GM18498 (cell line): ENCODE results near the gene R3HDM2.
"Not testable (repeated sequence)": the region's sequence is repeated elsewhere in the genome, so short reads cannot be mapped to it uniquely, and the experiment has no call there.

Source experiments
- ATAC-seq: cut with Tn5 transposase; IDR thresholded peaks from one replicate; pipeline ENCODE4 v1.9.1; 2021; ENCODE audit warnings: mild to moderate bottlenecking, moderate library complexity; ENCODE audit not compliant: unreplicated experiment

The R3HDM2 gene

DNA sequence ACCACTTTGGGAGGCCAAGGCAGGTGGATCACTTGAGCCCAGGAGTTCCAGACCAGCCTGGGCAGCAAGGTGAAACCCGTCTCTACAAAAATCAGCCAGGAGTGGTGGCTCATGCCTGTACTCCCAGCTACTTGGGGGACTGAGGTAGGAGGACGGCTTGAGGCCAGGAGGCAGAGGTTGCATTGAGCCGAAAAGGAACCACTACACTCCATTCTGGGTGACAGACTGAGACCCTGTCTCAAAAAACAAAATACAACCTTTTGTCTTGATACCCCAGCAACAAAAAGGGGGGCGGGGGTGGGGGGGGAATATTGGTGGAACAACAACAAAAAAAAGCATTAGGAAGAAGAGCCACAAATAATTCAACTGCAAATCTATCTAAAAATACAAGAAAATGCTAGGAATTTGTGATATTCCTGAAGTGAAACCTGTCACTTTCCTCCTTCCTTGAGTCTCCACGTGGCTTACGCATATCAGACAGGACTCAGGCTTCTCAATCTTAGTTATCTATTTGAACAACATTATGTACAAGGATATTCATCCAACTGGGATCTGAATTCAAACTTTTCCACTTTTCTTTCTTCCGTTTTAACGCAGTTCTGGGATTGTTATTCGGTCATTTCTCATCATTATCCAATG lies 1.3 kb downstream of the R3HDM2 start:
- ATAC-seq, result no peak

GRCh38 chr12:57428965-57429364 lies 1.9 kb downstream of the R3HDM2 start:
- no peak for ATAC-seq

GRCh38 chr12:57426948-57427347 lies 3.9 kb downstream of the R3HDM2 start:
- not testable (repeated sequence) for ATAC-seq

DNA sequence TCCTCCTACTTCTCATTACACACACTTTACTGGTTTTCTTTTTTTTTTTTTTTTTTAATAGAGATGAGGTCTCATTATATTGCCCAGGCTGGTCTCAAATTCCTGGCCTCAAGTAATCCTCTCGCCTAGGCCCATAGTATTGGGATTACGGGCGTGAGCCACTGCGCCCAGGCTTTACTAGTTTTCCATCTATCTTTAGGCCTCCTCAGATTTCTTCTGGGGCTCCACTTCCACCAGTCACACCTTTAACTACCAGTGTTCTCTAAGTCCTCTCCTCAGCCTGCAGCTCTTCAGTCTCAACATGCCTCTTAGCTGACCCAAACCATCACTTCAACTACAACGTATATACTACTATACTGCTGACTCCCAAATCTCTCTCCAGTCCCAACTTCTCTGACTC lies 10.4 kb downstream of the R3HDM2 start:
- ATAC-seq, result no peak

DNA sequence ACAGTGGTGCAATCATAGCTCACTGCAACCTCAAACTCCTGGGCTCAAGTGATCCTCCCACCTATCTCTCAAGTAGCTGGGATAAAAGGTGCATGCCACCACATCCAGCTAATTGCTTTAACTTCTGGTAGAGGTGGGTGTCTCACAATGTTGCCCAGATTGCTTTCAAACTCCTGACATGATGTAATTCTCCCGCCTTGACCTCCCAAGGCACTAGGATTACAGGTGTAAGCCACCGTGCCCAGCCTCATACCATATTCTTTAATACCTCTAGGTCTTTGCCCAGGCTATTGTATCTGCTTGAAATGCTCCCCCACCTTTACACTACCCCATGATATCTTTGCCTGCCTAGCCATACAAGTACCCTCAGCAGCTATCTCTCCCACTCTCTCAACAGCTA lies 11.3 kb downstream of the R3HDM2 start:
- ATAC-seq, result no peak

DNA sequence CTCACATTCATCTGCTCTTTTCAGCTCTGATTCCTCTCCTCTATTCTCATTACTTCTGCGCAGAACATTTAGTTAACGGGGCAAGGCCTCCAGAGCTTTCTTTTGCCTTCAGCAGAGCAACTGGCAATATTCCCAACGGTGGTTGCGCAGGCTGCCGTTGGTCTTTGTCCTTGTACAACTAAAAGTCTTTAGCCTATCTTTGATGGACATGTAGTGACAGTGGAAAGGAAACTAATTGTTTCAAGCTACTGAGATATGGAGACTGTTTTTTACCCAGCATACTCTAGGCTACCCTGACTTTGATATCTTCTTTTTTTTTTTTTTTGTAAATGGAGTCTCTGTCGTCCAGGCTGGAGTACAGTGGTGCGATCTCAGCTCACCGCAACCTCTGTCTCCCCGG lies 12.6 kb downstream of the R3HDM2 start:
- no peak for ATAC-seq

DNA sequence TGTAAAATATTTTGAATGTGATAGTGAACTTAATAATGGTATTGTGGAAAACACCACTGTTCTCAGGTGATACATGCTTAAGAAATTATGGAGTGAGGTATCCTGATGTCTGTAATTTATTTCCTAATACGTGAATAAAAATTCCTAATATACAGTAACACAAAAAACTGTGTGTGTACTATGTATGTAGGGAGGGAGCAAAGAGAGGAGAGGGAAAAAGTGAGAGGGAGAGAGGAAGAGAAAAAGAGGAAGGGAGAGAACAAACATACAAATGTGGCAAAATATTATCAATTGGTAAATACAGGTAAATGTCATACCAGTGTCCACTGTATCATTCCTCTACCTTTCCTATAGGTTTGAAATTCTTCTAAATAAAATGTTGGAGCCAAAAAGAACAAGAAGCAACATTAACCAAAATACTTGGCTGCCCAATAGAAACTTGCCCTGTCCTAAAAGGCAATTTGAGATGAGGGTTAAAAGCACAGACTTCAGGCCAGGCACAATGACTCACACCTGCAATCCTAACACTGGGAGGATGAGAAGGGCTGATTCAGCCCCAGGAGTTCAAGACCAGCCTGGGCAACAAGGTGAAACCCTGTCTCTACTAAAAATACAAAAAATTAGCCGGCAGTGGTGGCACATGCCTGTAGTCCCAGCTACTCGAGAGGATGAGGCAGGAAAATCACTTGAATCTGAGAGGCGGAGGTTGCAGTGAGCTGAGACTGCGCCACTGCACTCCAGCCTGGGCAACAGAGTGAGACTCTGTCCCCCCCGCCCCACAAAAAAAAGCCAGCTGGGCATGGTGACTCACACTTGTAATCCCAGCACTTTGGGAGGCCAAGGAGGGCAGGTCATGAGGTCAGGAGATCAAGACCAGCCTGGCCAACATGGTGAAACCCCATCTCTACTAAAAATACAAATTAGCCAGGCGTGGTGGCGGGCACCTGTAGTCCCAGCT lies 14.5 kb downstream of the R3HDM2 start:
- no peak for ATAC-seq

DNA sequence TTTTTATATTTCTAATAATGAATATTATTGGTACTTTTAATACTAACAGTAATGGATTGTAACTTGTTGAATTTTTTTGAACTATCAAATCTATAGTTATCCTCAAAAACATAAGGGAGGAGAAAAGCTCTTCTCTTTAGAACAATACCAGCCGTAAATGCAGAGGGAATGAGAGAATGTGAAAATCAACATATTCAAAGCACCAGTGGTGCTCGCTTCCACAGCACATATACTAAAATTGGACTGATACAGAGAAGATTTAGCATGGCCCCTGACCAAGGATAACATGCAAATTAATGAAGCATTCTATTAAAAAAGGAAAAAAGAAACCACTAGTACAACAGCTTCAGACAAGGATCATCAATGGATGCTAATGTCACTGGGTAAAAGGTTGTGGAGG lies 15.8 kb downstream of the R3HDM2 start:
- ATAC-seq, result no peak

DNA sequence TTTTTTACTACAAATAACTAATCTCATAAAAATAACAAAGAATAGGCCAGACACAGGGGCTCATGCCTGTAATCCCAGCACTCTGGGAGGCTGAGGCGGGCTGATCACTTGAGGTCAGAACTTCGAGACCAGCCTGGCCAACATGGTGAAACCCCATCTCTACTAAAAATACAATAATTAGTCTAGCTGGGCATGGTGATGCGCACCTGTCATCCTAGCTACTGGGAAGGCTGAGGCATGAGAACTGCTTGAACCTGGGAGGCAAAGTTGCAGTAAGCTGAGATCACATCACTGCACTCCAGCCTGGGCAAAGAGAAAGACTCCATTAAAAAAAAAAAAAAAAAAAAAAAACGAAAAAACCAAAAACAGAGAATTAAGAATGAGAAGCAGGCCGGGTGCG lies 16.7 kb downstream of the R3HDM2 start:
- ATAC-seq, result not testable (repeated sequence)

GRCh38 chr12:57410534-57410933 lies 20.3 kb downstream of the R3HDM2 start:
- ATAC-seq, result no peak

DNA sequence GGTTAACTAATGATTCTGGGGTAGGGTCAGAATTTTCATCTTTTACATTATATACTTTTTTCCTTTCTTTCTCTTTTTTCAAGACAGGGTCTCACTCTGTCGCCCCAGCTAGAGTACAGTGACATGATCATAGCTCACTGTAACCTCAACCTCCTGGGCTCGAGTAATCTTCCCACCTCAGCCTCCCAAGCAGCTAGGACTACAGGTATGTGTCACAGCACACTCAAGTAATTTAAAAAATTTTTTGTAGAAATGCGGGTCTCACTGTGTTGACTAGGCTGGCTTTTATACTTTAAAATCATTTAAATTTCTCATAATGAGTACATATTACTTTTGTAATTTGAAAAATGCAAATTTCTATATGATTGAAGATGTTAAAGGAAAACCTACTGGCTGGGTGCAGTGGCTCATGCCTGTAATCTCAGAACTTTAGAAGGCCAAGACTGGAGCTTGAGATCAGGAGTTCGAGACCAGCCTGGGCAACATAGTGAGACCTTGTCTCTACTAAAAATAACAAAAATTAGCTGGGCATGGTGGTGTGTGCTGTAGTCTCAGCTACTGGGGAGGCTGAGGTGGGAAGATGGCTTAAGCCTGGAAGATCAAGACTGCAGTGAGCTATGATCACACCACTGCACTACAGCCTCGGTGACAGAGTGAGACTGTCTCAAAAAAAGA lies 25.7 kb downstream of the R3HDM2 start:
- ATAC-seq, result no peak

DNA sequence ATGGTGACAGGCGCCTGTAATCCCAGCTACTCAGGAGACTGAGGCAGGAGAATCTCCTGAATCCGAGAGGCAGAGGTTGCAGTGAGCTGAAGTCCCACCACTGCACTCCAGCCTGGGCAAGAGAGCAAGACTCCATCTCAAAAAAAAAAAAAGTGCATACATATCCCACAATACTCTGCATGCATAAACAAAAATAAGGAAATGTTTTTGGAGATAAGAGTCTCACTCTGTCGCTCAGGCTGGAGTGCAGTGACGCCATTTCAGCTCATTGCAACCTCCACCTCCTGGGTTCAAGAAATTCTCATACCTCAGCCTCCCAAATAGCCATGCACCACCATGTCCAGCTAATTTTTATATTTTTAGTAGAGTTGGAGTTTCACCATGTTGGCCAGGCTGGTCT lies 28.7 kb downstream of the R3HDM2 start:
- not testable (repeated sequence) for ATAC-seq

GRCh38 chr12:57401165-57401564 lies 29.7 kb downstream of the R3HDM2 start:
- ATAC-seq, result no peak

GRCh38 chr12:57399718-57400463 lies 31.0 kb downstream of the R3HDM2 start:
- ATAC-seq, result not testable (repeated sequence)

- ATAC-seq, result no peak
Measured at GRCh38 chr12:57397441-57397840, 33.4 kb downstream of the R3HDM2 start.

GRCh38 chr12:57395121-57395520 lies 35.7 kb downstream of the R3HDM2 start:
- ATAC-seq, result no peak

- no peak for ATAC-seq
Measured at GRCh38 chr12:57390174-57390573, 40.7 kb downstream of the R3HDM2 start.

- no peak for ATAC-seq
Measured at GRCh38 chr12:57389033-57389432, 41.8 kb downstream of the R3HDM2 start.

GRCh38 chr12:57388425-57388824 lies 42.4 kb downstream of the R3HDM2 start:
- no peak for ATAC-seq

DNA sequence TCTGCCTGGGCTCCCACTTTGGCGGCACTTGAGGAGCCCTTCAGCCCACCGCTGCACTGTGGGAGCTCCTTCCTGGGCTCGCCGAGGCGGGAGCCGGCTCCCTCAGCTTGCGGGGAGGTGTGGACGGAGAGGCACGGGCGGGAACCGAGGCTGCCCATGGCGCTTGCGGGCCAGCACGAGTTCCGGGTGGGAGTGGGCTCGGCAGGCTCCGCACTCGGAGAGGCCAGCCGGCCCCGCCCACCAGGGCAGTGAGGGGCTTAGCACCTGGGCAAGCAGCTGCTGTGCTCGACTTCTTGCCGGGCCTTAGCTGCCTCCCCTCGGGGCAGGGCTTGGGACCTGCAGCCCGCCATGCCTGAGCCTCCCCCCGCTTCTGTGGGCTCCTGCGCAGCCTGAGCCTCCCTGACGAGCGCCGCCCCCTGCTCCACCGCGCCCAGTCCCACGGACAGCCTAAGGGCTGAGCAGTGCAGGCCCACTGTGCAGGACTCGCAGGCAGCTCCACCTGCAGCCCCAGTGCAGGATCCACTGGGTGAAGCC lies 44.6 kb downstream of the R3HDM2 start:
- no peak for ATAC-seq

- no peak for ATAC-seq
Measured at GRCh38 chr12:57385586-57385985, 45.3 kb downstream of the R3HDM2 start.
